Activated naive CD4-positive, alpha-beta T cell treated with anti-CD3 and anti-CD28 coated beads, Interleukin-2, amount 50 U/mL, for 24 hours (primary cell): ENCODE measurements around the gene RIOK1.
"Not testable (repeated sequence)": the region's sequence is repeated elsewhere in the genome, so short reads cannot be mapped to it uniquely, and the experiment has no call there.

ENCODE experiments used
- H3K27ac Mint-ChIP-seq: one replicate; pipeline ENCODE4 v1.8.0; 2021; ENCODE audit warnings: mild to moderate bottlenecking, mixed read lengths
- H3K27me3 Mint-ChIP-seq: one replicate; pipeline ENCODE4 v1.8.0; 2021; ENCODE audit warnings: mixed read lengths
- H3K36me3 Mint-ChIP-seq: one replicate; pipeline ENCODE4 v1.8.0; 2021; ENCODE audit warnings: mixed read lengths
- H3K4me1 Mint-ChIP-seq: one replicate; pipeline ENCODE4 v1.8.0; 2021; ENCODE audit warnings: mixed read lengths
- H3K4me3 Mint-ChIP-seq: one replicate; pipeline ENCODE4 v1.8.0; 2021; ENCODE audit warnings: mild to moderate bottlenecking, mixed read lengths
- H3K9me3 Mint-ChIP-seq: one replicate; pipeline ENCODE4 v1.8.0; 2021; ENCODE audit warnings: mixed read lengths

Gene RIOK1

DNA sequence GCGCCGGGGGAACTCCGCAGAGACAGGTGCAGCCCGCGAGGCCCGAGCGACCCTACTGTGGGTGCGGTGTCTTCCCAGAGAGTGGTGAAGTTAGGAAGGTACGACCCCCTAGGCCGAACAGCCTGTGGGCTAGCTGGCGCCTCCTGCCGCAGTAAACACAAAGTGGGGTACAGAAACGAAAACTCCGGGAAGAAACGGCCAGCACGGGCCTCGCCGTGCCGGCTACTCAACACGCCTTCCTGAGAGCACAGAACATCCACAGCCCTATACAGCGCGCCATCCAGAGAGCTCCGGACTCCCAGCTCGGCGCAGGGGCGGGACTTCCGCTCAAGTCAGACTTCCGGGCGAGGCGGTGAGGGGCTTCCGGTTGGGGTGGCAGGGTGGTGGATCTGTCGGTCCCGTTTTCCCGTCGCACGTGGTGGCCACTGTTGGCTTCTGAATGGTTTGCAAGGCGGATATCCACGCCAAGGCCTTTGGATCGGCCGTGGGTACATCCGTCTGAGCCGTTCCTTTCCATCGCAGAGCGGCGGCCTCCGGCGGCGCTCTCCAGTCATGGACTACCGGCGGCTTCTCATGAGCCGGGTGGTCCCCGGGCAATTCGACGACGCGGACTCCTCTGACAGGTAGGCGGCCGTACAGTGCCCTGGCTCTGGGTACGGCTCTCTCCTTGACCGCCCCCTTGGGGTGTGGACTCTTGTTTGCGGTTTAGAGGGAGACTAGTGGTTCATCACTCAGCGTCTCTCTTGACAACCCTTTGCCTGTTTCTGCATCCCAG, at the start of gene RIOK1, which contains the start of gene CAGE1:
TSS of gene RIOK1 (plus strand) at position 358 of the 775 bp plus-strand sequence. CDS start at position 553, 195 bp downstream.
TSS of gene CAGE1 (minus strand) at position 292 of the 775 bp plus-strand sequence. CDS start 2,569 bp downstream, outside the sequence.
- Mint-ChIP-seq H3K9me3 (no peaks in the 10 kb centered on the region), H3K27ac (peak within 1 kb of the TSS; percentile 100), H3K27me3 (no peaks in the 10 kb centered on the region), H3K4me3 (peak within 1 kb of the TSS; percentile 93), H3K36me3 (peaks cover 17% of the 10 kb centered on the region), H3K4me1 (peaks cover 51% of the 10 kb centered on the region)

DNA sequence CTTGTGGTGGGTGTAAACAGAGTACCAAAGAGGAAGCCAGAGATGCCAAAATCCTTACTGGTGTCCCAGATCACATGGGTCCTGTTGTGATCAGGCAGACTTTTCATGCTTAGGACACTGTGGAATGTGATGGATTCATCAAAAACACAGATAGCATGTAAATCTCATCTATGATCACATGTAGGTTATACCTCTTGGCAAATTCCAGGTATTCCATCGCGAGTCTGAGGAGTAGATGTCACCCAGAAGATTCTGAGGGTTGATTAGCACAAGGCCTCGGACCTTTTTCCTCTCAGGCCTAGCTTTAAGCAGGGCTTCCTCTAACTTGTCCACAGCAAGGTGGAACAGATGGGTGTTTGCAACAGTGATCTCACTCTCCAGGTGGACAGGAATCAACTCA, 48.3 kb upstream of the RIOK1 start:
- H3K4me1 Mint-ChIP-seq: no peaks in the 10 kb centered on the region
- no peaks in the 10 kb centered on the region for H3K9me3 Mint-ChIP-seq
- no peak overlapping the region for H3K27ac Mint-ChIP-seq
- H3K36me3 Mint-ChIP-seq: no peaks in the 10 kb centered on the region
- peaks cover 12% of the 10 kb centered on the region for H3K27me3 Mint-ChIP-seq
- no peak overlapping the region for H3K4me3 Mint-ChIP-seq

DNA sequence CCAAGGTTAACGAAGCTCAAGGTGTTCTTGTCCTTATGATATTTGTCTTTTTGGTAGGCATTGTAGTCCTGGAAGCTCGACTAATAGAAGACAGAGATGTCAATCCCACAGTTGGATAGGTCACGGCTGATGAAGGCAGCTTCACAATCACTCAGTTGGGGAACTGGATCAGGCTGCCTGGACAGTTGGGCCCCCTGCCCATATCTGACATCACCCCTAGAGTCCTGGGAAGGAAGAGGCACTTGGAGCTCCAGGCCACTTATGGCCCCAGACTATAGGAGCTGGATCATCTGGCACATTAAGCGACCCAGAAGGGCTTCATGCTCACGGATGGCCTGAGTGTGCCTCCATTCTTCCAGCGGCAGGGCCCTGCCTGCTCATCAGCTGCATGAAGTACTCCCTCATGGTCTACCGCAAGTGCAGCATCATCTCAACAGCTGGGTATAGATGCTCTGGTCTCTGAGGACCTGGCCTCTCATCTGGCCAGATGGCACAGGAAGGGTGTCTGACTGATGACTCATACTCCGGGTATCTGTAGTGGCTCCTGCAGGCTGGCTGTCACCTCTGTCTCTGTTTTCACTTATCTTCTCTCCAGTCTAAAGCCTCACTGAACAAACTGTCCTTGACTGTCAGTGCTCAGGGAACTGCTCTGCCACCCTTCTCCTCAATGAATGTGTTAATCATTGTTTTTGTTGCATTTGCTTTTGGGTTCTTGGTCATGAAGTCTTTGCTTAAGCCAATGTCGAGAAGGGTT, 47.4 kb upstream of the RIOK1 start:
- Mint-ChIP-seq H3K9me3 (no peaks in the 10 kb centered on the region), H3K27ac (no peak overlapping the region), H3K4me1 (no peaks in the 10 kb centered on the region), H3K27me3 (peaks cover 12% of the 10 kb centered on the region), H3K36me3 (no peaks in the 10 kb centered on the region), H3K4me3 (no peak overlapping the region)

DNA sequence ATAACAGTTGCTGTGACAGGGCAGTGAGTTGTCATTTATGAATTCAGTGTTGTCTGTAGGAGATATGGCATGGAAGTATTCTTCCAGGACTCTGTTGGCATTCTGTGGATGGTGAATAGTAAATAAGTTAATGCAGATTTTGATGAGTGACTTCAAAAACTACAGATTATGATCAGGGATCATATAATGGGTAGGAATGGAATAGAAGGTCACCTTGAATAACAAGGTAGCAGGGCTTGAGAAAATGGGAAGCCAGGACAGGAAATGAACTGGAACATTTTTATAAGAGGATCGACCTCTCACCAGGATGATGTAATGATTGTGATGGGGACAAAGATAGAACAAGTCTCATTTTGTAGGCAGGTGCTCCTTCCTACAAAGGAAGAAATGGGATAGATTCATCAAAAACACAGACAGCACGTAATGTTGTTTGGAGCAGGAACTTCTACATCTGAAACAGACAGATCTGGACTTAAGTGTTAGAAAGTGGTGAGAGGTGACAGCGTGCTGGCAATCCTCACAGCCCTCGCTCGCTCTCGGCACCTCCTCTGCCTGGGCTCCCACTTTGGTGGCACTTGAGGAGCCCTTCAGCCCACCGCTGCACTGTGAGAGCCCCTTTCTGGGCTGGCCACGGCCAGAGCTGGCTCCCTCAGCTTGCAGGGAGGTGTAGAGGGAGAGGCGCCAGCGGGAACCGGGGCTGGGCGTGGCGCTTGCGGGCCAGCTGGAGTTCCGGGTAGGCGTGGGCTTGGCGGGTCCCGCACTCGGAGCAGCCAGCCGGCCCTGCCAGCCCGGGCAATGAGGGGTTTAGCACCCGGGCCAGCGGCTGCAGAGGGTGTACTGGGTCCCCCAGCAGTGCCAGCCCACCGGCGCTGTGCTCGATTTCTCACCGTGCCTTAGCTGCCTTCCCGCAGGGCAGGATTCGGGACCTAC, 45.8 kb upstream of the RIOK1 start:
- Mint-ChIP-seq H3K4me1 (no peaks in the 10 kb centered on the region), H3K4me3 (no peak overlapping the region), H3K27me3 (peaks cover 15% of the 10 kb centered on the region), H3K27ac (no peak overlapping the region), H3K36me3 (no peaks in the 10 kb centered on the region), H3K9me3 (no peaks in the 10 kb centered on the region)

- H3K36me3 Mint-ChIP-seq, H3K27ac Mint-ChIP-seq, H3K4me3 Mint-ChIP-seq, H3K4me1 Mint-ChIP-seq, H3K9me3 Mint-ChIP-seq: not testable (repeated sequence)
- peaks cover 15% of the 10 kb centered on the region for H3K27me3 Mint-ChIP-seq
These were observed 44.7 kb upstream of the RIOK1 start for GRCh38 chr6:7344773-7345450.

DNA sequence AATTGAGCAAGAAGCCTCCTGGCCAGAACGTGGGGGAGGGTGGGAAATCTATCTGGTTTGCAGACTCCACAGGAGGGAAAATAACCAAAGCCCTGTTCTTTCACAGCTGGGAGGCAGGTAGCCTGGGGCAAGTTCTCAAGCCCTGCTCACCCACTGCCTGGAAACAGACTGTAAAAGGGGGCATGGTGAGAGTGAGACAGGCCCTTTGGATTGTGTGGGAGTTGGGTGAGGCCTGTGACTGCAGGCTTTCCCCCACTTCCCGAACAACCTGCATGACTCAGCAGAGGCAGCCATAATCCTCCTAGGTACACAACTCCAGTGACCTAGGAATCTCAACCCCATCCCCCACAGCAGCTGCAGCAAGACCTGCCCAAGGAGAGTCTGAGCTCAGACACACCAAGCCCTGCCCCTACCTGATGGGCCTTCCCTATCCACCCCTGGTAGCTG, 42.0 kb upstream of the RIOK1 start:
- not testable (repeated sequence) for H3K27ac Mint-ChIP-seq, H3K4me3 Mint-ChIP-seq, H3K9me3 Mint-ChIP-seq, H3K4me1 Mint-ChIP-seq, H3K36me3 Mint-ChIP-seq
- peaks cover 19% of the 10 kb centered on the region for H3K27me3 Mint-ChIP-seq

DNA sequence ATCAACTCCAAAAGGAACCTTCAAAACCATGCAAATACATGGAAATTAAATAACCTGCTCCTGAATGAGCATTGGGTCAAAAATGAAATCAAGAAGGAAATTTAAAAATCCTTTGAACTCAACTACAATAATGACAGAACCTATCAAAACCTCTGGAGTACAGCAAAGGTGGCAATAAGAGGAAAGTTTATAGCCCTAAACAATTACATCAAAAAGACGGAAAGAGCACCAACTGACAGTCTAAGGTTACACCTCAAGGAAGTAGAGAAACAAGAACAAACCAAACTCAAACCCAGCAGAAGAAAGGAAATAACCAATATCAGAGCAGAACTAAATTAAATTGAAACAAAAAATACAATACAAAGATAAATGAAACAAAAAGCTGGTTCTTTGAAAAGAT, 39.0 kb upstream of the RIOK1 start:
- H3K36me3 Mint-ChIP-seq, H3K4me1 Mint-ChIP-seq, H3K4me3 Mint-ChIP-seq, H3K27ac Mint-ChIP-seq, H3K9me3 Mint-ChIP-seq: not testable (repeated sequence)
- peaks cover 13% of the 10 kb centered on the region for H3K27me3 Mint-ChIP-seq

GRCh38 chr6:7351916-7352315, 37.7 kb upstream of the RIOK1 start:
- not testable (repeated sequence) for H3K27ac Mint-ChIP-seq, H3K4me3 Mint-ChIP-seq, H3K4me1 Mint-ChIP-seq, H3K36me3 Mint-ChIP-seq, H3K9me3 Mint-ChIP-seq
- H3K27me3 Mint-ChIP-seq: peaks cover 13% of the 10 kb centered on the region

- H3K4me3 Mint-ChIP-seq: no peak overlapping the region
- no peaks in the 10 kb centered on the region for H3K9me3 Mint-ChIP-seq
- H3K36me3 Mint-ChIP-seq: no peaks in the 10 kb centered on the region
- H3K27ac Mint-ChIP-seq: no peak overlapping the region
- H3K27me3 Mint-ChIP-seq: peaks cover 2% of the 10 kb centered on the region
- H3K4me1 Mint-ChIP-seq: no peaks in the 10 kb centered on the region
These were observed 22.2 kb upstream of the RIOK1 start for GRCh38 chr6:7367408-7367807.

GRCh38 chr6:7373739-7374138, 15.9 kb upstream of the RIOK1 start:
- no peak overlapping the region for H3K4me3 Mint-ChIP-seq
- H3K36me3 Mint-ChIP-seq: no peaks in the 10 kb centered on the region
- peaks cover 4% of the 10 kb centered on the region for H3K27me3 Mint-ChIP-seq
- H3K4me1 Mint-ChIP-seq: peaks cover 8% of the 10 kb centered on the region
- H3K9me3 Mint-ChIP-seq: no peaks in the 10 kb centered on the region
- H3K27ac Mint-ChIP-seq: no peak overlapping the region

GRCh38 chr6:7377961-7378360, 11.6 kb upstream of the RIOK1 start:
- no peaks in the 10 kb centered on the region for H3K9me3 Mint-ChIP-seq
- no peak overlapping the region for H3K4me3 Mint-ChIP-seq
- H3K36me3 Mint-ChIP-seq: no peaks in the 10 kb centered on the region
- peaks cover 8% of the 10 kb centered on the region for H3K4me1 Mint-ChIP-seq
- no peak overlapping the region for H3K27ac Mint-ChIP-seq
- H3K27me3 Mint-ChIP-seq: peaks cover 4% of the 10 kb centered on the region

DNA sequence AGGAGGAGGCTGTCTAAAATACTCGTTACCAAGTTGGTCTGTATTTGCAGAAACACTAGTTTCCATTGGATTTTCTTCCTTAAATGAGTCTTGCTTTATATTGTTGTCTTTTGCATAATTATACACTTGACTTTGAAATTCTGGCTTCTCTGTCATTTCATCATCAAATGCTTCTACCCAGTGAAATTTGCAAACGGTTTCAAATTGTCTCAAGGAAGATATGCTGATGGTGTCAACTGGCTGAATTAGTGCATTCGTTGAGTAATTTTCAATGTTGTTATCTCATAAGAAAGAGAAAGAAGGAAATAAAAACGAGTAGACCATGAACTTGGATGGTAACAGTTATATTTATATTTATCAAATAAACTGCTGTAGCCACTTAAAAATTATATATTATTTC, 10.9 kb upstream of the RIOK1 start:
- Mint-ChIP-seq H3K27ac (no peak overlapping the region), H3K36me3 (no peaks in the 10 kb centered on the region)

GRCh38 chr6:7381092-7381491, 8.5 kb upstream of the RIOK1 start:
- H3K27me3 Mint-ChIP-seq: peaks cover 1% of the 10 kb centered on the region
- H3K9me3 Mint-ChIP-seq: no peaks in the 10 kb centered on the region
- H3K27ac Mint-ChIP-seq: no peak overlapping the region
- no peak overlapping the region for H3K4me3 Mint-ChIP-seq
- H3K4me1 Mint-ChIP-seq: no peaks in the 10 kb centered on the region
- no peaks in the 10 kb centered on the region for H3K36me3 Mint-ChIP-seq

More for the DNA sequence above, 10.9 kb upstream of the RIOK1 start:
- Mint-ChIP-seq H3K27me3 (peaks cover 4% of the 10 kb centered on the region), H3K9me3 (no peaks in the 10 kb centered on the region), H3K4me3 (no peak overlapping the region), H3K4me1 (peaks cover 4% of the 10 kb centered on the region)

GRCh38 chr6:7389162-7389450, 502 bp upstream of the RIOK1 start:
- Mint-ChIP-seq H3K36me3 (peaks cover 15% of the 10 kb centered on the region), H3K9me3 (no peaks in the 10 kb centered on the region), H3K27me3 (no peaks in the 10 kb centered on the region), H3K4me1 (peaks cover 51% of the 10 kb centered on the region), H3K27ac (peak overlapping the region; percentile 100), H3K4me3 (peak overlapping the region; percentile 93)

- peaks cover 20% of the 10 kb centered on the region for H3K36me3 Mint-ChIP-seq
- H3K4me3 Mint-ChIP-seq: peak overlapping the region; percentile 93
- H3K9me3 Mint-ChIP-seq: no peaks in the 10 kb centered on the region
- H3K4me1 Mint-ChIP-seq: peaks cover 51% of the 10 kb centered on the region
- no peaks in the 10 kb centered on the region for H3K27me3 Mint-ChIP-seq
- H3K27ac Mint-ChIP-seq: peak overlapping the region; percentile 100
These were observed 744 bp downstream of the RIOK1 start for GRCh38 chr6:7390226-7390878.
